Measurements from ENCODE around the gene NME7. TPM values are rescaled to one million over a fixed set of nuclear protein-coding genes. Genes with fewer than 3 reads are reported as not detected.
"Not testable (repeated sequence)": the region's sequence is repeated elsewhere in the genome, so short reads cannot be mapped to it uniquely, and the experiment has no call there.

NME7 gene
- total RNA-seq, 1 donor from 2014 or later: 12.5 TPM

- peaks cover 36 to 69% (median 63%) of the 10 kb centered on the region in 3 donors for H3K36me3 ChIP-seq (ENCODE audit: control insufficient read depth in 3 of 3, insufficient read depth in 3 of 3, low read length in 3 of 3)
- no peak overlapping the region for H3K27ac ChIP-seq (ENCODE audit: low read depth, low read length)
- H3K4me3 ChIP-seq (ENCODE audit: low read length in 3 of 3): no peak overlapping the region
- H3K9ac ChIP-seq (ENCODE audit: low read depth in 1 of 3, low read length in 3 of 3): no peak overlapping the region
- no peaks in the 10 kb centered on the region for H3K27me3 ChIP-seq (ENCODE audit: control insufficient read depth in 3 of 3, insufficient read depth in 3 of 3, low read length in 3 of 3)
- peaks cover 25 to 40% (median 34%) of the 10 kb centered on the region in 3 donors for H3K4me1 ChIP-seq (ENCODE audit: control insufficient read depth in 3 of 3, insufficient read depth in 3 of 3, low read length in 3 of 3)
- no peaks in the 10 kb centered on the region for H3K9me3 ChIP-seq (ENCODE audit: control insufficient read depth in 3 of 3, low read length in 3 of 3)
Measured at GRCh38 chr1:169127305-169127704, 240.3 kb downstream of the NME7 start.

DNA sequence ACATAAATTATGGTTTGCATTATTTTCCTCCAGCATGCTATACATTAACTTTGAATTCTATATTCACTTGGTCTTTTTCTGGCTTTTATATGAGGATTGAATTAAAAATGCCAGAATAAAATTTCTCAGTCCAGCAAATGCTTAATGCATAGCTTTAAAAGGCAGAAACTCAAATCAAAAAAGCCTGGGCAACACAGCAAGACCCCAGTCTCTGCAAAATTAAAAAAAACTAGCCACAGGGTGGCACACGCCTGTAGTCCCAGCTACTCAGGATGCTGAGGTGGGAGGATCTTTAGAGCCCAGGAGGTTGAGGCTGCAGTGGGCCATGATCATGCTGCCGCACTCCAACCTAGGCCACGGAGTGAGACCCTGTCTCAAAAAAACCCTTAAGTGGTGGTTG lies 241.3 kb downstream of the NME7 start:
- H3K36me3 ChIP-seq (ENCODE audit: control insufficient read depth in 3 of 3, insufficient read depth in 3 of 3, low read length in 3 of 3): peaks cover 42 to 74% (median 67%) of the 10 kb centered on the region in 3 donors
- H3K4me1 ChIP-seq (ENCODE audit: control insufficient read depth in 3 of 3, insufficient read depth in 3 of 3, low read length in 3 of 3): peaks cover 35 to 50% (median 41%) of the 10 kb centered on the region in 3 donors
- H3K9me3 ChIP-seq (ENCODE audit: control insufficient read depth in 3 of 3, low read length in 3 of 3): no peaks in the 10 kb centered on the region
- H3K4me3 ChIP-seq (ENCODE audit: low read length in 3 of 3): no peak overlapping the region
- H3K27me3 ChIP-seq (ENCODE audit: control insufficient read depth in 3 of 3, insufficient read depth in 3 of 3, low read length in 3 of 3): no peaks in the 10 kb centered on the region
- H3K9ac ChIP-seq (ENCODE audit: low read depth in 1 of 3, low read length in 3 of 3): peak overlapping the region in 1 of 3 donors; percentile 34
- H3K27ac ChIP-seq (ENCODE audit: low read depth, low read length): no peak overlapping the region

GRCh38 chr1:169125597-169125996 lies 242.0 kb downstream of the NME7 start:
- not testable (repeated sequence) for H3K9ac ChIP-seq (ENCODE audit: low read depth in 1 of 3, low read length in 3 of 3); H3K27me3 ChIP-seq (ENCODE audit: control insufficient read depth in 3 of 3, insufficient read depth in 3 of 3, low read length in 3 of 3); H3K9me3 ChIP-seq (ENCODE audit: control insufficient read depth in 3 of 3, low read length in 3 of 3); H3K4me3 ChIP-seq (ENCODE audit: low read length in 3 of 3)
- peak overlapping the region; percentile 0 for H3K27ac ChIP-seq (ENCODE audit: low read depth, low read length)
- H3K4me1 ChIP-seq (ENCODE audit: control insufficient read depth in 3 of 3, insufficient read depth in 3 of 3, low read length in 3 of 3): peaks cover 37 to 56% (median 43%) of the 10 kb centered on the region in 3 donors
- H3K36me3 ChIP-seq (ENCODE audit: control insufficient read depth in 3 of 3, insufficient read depth in 3 of 3, low read length in 3 of 3): peaks cover 40 to 69% (median 65%) of the 10 kb centered on the region in 3 donors

- Histone ChIP-seq H3K36me3 (ENCODE audit: control insufficient read depth in 3 of 3, insufficient read depth in 3 of 3, low read length in 3 of 3) (peaks cover 40 to 66% (median 57%) of the 10 kb centered on the region in 3 donors), H3K9me3 (ENCODE audit: control insufficient read depth in 3 of 3, low read length in 3 of 3) (no peaks in the 10 kb centered on the region), H3K4me3 (ENCODE audit: low read length in 3 of 3) (no peak overlapping the region), H3K4me1 (ENCODE audit: control insufficient read depth in 3 of 3, insufficient read depth in 3 of 3, low read length in 3 of 3) (peaks cover 33 to 62% (median 52%) of the 10 kb centered on the region in 3 donors), H3K27ac (ENCODE audit: low read depth, low read length) (peak overlapping the region; percentile 0), H3K27me3 (ENCODE audit: control insufficient read depth in 3 of 3, insufficient read depth in 3 of 3, low read length in 3 of 3) (no peaks in the 10 kb centered on the region), H3K9ac (ENCODE audit: low read depth in 1 of 3, low read length in 3 of 3) (no peak overlapping the region)
Measured at GRCh38 chr1:169124459-169124858, 243.1 kb downstream of the NME7 start.

DNA sequence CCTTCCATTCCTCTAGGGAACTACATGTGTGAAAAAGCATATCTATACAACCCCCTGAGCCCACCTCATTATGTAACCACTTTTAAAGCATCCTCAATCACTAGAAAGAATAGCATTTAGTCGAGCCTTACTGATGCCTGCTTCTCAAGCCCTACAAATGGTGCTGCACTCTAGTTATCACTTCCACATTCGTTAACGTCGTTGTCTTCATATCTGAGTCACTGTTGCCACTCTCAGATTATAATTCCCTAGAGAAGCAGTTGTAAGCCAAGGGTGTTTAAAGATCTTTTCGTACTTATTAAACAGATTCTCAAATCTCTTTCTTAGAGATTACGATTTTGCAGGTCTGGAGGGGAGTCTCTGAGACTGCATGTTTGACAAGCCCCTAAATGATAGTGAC lies 244.6 kb downstream of the NME7 start:
- no peaks in the 10 kb centered on the region for H3K9me3 ChIP-seq (ENCODE audit: control insufficient read depth in 3 of 3, low read length in 3 of 3)
- no peak overlapping the region for H3K27ac ChIP-seq (ENCODE audit: low read depth, low read length)
- no peak overlapping the region for H3K9ac ChIP-seq (ENCODE audit: low read depth in 1 of 3, low read length in 3 of 3)
- H3K27me3 ChIP-seq (ENCODE audit: control insufficient read depth in 3 of 3, insufficient read depth in 3 of 3, low read length in 3 of 3): no peaks in the 10 kb centered on the region
- no peak overlapping the region for H3K4me3 ChIP-seq (ENCODE audit: low read length in 3 of 3)
- H3K4me1 ChIP-seq (ENCODE audit: control insufficient read depth in 3 of 3, insufficient read depth in 3 of 3, low read length in 3 of 3): peaks cover 40 to 72% (median 55%) of the 10 kb centered on the region in 3 donors
- peaks cover 33 to 55% (median 54%) of the 10 kb centered on the region in 3 donors for H3K36me3 ChIP-seq (ENCODE audit: control insufficient read depth in 3 of 3, insufficient read depth in 3 of 3, low read length in 3 of 3)

GRCh38 chr1:169121146-169121923 lies 246.3 kb downstream of the NME7 start:
- H3K4me3 ChIP-seq (ENCODE audit: low read length in 3 of 3): no peak overlapping the region
- H3K36me3 ChIP-seq (ENCODE audit: control insufficient read depth in 3 of 3, insufficient read depth in 3 of 3, low read length in 3 of 3): peaks cover 28 to 48% (median 45%) of the 10 kb centered on the region in 3 donors
- H3K27me3 ChIP-seq (ENCODE audit: control insufficient read depth in 3 of 3, insufficient read depth in 3 of 3, low read length in 3 of 3): no peaks in the 10 kb centered on the region
- no peak overlapping the region for H3K9ac ChIP-seq (ENCODE audit: low read depth in 1 of 3, low read length in 3 of 3)
- peak overlapping the region; percentile 46 for H3K27ac ChIP-seq (ENCODE audit: low read depth, low read length)
- H3K9me3 ChIP-seq (ENCODE audit: control insufficient read depth in 3 of 3, low read length in 3 of 3): no peaks in the 10 kb centered on the region
- H3K4me1 ChIP-seq (ENCODE audit: control insufficient read depth in 3 of 3, insufficient read depth in 3 of 3, low read length in 3 of 3): peaks cover 46 to 80% (median 64%) of the 10 kb centered on the region in 3 donors

DNA sequence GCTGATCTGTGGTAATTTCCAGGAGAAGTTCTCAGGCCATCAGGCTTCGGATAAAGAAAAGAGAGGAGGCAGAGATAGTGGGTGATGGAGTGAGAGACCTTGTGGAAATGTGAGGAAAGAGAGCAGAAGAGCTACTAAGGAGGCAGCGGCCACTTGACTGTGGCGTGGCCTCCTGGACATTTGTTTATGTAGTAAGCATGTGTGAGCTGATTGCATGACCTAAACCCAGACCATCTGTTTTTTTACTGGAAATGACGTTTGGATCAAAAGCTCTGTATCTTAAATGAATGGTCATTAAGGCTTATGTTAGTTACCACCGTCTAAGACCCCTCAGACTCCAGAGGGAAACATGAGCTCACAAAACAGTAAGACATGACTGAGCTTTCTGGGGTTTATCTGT lies 247.5 kb downstream of the NME7 start:
- no peaks in the 10 kb centered on the region for H3K9me3 ChIP-seq (ENCODE audit: control insufficient read depth in 3 of 3, low read length in 3 of 3)
- peak overlapping the region; percentile 86 for H3K27ac ChIP-seq (ENCODE audit: low read depth, low read length)
- peaks cover 54 to 80% (median 64%) of the 10 kb centered on the region in 3 donors for H3K4me1 ChIP-seq (ENCODE audit: control insufficient read depth in 3 of 3, insufficient read depth in 3 of 3, low read length in 3 of 3)
- H3K27me3 ChIP-seq (ENCODE audit: control insufficient read depth in 3 of 3, insufficient read depth in 3 of 3, low read length in 3 of 3): no peaks in the 10 kb centered on the region
- H3K4me3 ChIP-seq (ENCODE audit: low read length in 3 of 3): peak overlapping the region in 1 of 3 donors; percentile 3
- peaks cover 26 to 41% (median 37%) of the 10 kb centered on the region in 3 donors for H3K36me3 ChIP-seq (ENCODE audit: control insufficient read depth in 3 of 3, insufficient read depth in 3 of 3, low read length in 3 of 3)
- peak overlapping the region in 1 of 3 donors; percentile 4 for H3K9ac ChIP-seq (ENCODE audit: low read depth in 1 of 3, low read length in 3 of 3)

GRCh38 chr1:169119405-169119804 lies 248.2 kb downstream of the NME7 start:
- peak overlapping the region; percentile 86 for H3K27ac ChIP-seq (ENCODE audit: low read depth, low read length)
- peaks cover 55 to 81% (median 61%) of the 10 kb centered on the region in 3 donors for H3K4me1 ChIP-seq (ENCODE audit: control insufficient read depth in 3 of 3, insufficient read depth in 3 of 3, low read length in 3 of 3)
- H3K4me3 ChIP-seq (ENCODE audit: low read length in 3 of 3): no peak overlapping the region
- no peaks in the 10 kb centered on the region for H3K27me3 ChIP-seq (ENCODE audit: control insufficient read depth in 3 of 3, insufficient read depth in 3 of 3, low read length in 3 of 3)
- no peaks in the 10 kb centered on the region for H3K9me3 ChIP-seq (ENCODE audit: control insufficient read depth in 3 of 3, low read length in 3 of 3)
- no peak overlapping the region for H3K9ac ChIP-seq (ENCODE audit: low read depth in 1 of 3, low read length in 3 of 3)
- peaks cover 27 to 36% (median 31%) of the 10 kb centered on the region in 3 donors for H3K36me3 ChIP-seq (ENCODE audit: control insufficient read depth in 3 of 3, insufficient read depth in 3 of 3, low read length in 3 of 3)

- H3K9ac ChIP-seq (ENCODE audit: low read depth in 1 of 3, low read length in 3 of 3): peak overlapping the region; percentile 17 to 69 (median 24)
- H3K4me1 ChIP-seq (ENCODE audit: control insufficient read depth in 3 of 3, insufficient read depth in 3 of 3, low read length in 3 of 3): peaks cover 63 to 87% (median 67%) of the 10 kb centered on the region in 3 donors
- peak overlapping the region; percentile 86 for H3K27ac ChIP-seq (ENCODE audit: low read depth, low read length)
- H3K4me3 ChIP-seq (ENCODE audit: low read length in 3 of 3): no peak overlapping the region
- peaks cover 29 to 36% (median 32%) of the 10 kb centered on the region in 3 donors for H3K36me3 ChIP-seq (ENCODE audit: control insufficient read depth in 3 of 3, insufficient read depth in 3 of 3, low read length in 3 of 3)
- no peaks in the 10 kb centered on the region for H3K9me3 ChIP-seq (ENCODE audit: control insufficient read depth in 3 of 3, low read length in 3 of 3)
- H3K27me3 ChIP-seq (ENCODE audit: control insufficient read depth in 3 of 3, insufficient read depth in 3 of 3, low read length in 3 of 3): no peaks in the 10 kb centered on the region
Measured at GRCh38 chr1:169118227-169118626, 249.4 kb downstream of the NME7 start.

DNA sequence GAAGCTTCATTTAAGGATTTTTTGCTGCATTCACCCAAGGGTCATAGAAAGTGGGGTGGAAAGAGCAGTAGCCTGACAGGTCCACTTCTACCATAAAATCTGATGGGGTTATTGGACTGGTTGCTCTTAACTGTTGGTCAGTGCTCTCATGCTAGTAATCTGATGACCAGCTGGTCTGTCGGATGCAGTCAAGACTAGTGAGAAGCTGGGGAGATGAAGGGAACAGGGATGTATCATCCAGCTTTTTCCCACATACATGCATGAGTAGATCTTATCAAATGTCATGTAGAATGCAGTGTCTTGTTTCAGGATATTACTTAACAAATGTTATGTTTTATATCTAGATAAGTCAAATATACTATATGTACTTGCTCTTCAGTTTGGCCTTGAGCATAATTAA lies 250.0 kb downstream of the NME7 start:
- Histone ChIP-seq H3K9me3 (ENCODE audit: control insufficient read depth in 3 of 3, low read length in 3 of 3) (no peaks in the 10 kb centered on the region), H3K9ac (ENCODE audit: low read depth in 1 of 3, low read length in 3 of 3) (peak overlapping the region; percentile 37 to 69 (median 39)), H3K27me3 (ENCODE audit: control insufficient read depth in 3 of 3, insufficient read depth in 3 of 3, low read length in 3 of 3) (no peaks in the 10 kb centered on the region), H3K27ac (ENCODE audit: low read depth, low read length) (peak overlapping the region; percentile 86), H3K36me3 (ENCODE audit: control insufficient read depth in 3 of 3, insufficient read depth in 3 of 3, low read length in 3 of 3) (peaks cover 27 to 32% (median 32%) of the 10 kb centered on the region in 3 donors), H3K4me3 (ENCODE audit: low read length in 3 of 3) (peak overlapping the region in 2 of 3 donors; percentile 15 to 22), H3K4me1 (ENCODE audit: control insufficient read depth in 3 of 3, insufficient read depth in 3 of 3, low read length in 3 of 3) (peaks cover 64 to 84% (median 67%) of the 10 kb centered on the region in 3 donors)
